ENCODE results near the gene GRID1.

The GRID1 gene

DNA sequence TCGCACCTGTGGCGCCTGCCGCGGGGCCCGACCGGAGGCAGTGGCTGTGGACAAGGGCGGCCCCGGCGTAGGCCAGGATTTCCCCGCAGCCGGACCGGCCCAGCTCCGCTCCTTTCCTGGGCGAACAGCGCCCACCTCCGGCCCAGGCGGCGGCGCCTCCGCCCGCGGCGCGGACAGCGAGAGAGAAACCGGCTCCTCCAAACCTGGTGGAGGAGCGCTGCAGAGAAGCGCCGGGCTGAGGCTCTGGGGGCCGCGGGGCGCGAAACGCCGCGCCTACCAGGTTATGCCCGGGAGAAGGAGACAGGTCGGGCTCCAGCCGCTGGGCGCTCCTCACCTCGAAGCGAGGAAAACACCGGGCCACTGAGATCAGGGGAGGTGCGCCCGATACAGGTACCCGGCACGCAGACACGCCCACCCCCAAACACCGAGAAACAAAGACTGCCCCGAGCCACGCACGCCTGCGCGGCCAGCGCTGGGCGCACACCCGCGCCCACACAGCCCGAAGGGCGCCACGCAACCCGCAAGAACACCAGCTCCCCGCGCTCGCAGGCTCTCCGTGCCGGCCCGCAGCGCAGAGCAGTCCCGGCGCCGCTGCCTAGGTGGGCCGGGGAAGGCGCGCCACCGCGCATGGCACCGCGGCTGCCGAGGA, 3.3 kb downstream of the GRID1 start:
- no peak overlapping the region for H3K9ac ChIP-seq (ENCODE audit: low read length)
- H3K9me2 ChIP-seq (ENCODE audit: low read depth, low read length), result no peaks in the 10 kb centered on the region
- H4K20me1 ChIP-seq (ENCODE audit: insufficient read depth, low read length), result no peaks in the 10 kb centered on the region
- H3K79me2 ChIP-seq (ENCODE audit: insufficient read depth, low read length), result no peaks in the 10 kb centered on the region
- no peaks in the 10 kb centered on the region for H3K36me3 ChIP-seq (ENCODE audit: insufficient read depth, low read length)
- TF ChIP-seq, protein P1, sequence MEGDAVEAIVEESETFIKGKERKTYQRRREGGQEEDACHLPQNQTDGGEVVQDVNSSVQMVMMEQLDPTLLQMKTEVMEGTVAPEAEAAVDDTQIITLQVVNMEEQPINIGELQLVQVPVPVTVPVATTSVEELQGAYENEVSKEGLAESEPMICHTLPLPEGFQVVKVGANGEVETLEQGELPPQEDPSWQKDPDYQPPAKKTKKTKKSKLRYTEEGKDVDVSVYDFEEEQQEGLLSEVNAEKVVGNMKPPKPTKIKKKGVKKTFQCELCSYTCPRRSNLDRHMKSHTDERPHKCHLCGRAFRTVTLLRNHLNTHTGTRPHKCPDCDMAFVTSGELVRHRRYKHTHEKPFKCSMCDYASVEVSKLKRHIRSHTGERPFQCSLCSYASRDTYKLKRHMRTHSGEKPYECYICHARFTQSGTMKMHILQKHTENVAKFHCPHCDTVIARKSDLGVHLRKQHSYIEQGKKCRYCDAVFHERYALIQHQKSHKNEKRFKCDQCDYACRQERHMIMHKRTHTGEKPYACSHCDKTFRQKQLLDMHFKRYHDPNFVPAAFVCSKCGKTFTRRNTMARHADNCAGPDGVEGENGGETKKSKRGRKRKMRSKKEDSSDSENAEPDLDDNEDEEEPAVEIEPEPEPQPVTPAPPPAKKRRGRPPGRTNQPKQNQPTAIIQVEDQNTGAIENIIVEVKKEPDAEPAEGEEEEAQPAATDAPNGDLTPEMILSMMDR (IDR thresholded peaks at IDR 0.05; ENCODE audit: low read length), result no peak
- no peak for TF ChIP-seq EZH2 (IDR thresholded peaks at IDR 0.05; ENCODE audit: borderline replicate concordance, low read length)
- H3K27me3 ChIP-seq (ENCODE audit: insufficient read depth, low read length), result peaks cover 3% of the 10 kb centered on the region; the same call in 1 of the 2 replicates
- no peaks in the 10 kb centered on the region for H3K4me1 ChIP-seq (ENCODE audit: insufficient read depth, low read length, severe bottlenecking)
- no peak overlapping the region for H2AFZ ChIP-seq (ENCODE audit: low read length)
- H3K27ac ChIP-seq (ENCODE audit: low read depth, low read length, poor library complexity, severe bottlenecking), result no peak overlapping the region
- H3K4me2 ChIP-seq (ENCODE audit: low read length), result no peak overlapping the region
- H3K9me3 ChIP-seq (ENCODE audit: low read length), result no peaks in the 10 kb centered on the region
- H3F3A ChIP-seq (ENCODE audit: insufficient read depth, low read length), result no peaks in the 10 kb centered on the region
- H3K4me3 ChIP-seq (ENCODE audit: low read depth, low read length, poor library complexity, severe bottlenecking), result no peak overlapping the region

DNA sequence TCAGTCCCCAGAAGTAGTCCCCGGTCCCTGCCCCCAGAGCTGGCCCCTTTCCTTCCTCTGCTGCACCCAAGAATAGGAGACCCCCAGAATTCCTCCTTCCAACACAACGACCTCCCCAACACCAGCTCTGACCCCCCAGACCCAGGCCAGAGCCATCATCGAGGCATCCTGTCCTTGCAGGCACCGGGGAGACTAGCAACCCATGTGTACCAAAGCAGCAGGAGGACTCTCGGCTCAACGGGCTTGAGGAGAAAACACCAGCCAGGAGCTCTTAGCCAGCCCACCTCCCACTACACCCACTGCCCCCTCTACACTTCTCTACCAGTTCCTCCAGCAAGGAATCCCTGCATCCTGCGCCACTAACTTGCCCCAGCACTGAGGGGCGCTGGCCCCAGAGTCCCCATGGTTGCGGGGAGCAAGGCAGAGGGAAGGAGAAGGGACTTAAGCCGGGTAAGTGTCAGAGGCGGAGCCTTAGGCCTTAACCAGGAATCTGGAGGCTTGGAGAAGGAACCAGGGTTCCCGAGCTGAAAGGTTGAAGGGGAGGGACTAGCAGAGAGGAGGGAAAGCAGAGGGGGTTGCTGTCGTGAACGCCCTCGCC, 3.9 kb downstream of the GRID1 start:
- no peak overlapping the region for H3K4me2 ChIP-seq (ENCODE audit: low read length)
- H3K4me1 ChIP-seq (ENCODE audit: insufficient read depth, low read length, severe bottlenecking), result no peaks in the 10 kb centered on the region
- H4K20me1 ChIP-seq (ENCODE audit: insufficient read depth, low read length), result no peaks in the 10 kb centered on the region
- no peak overlapping the region for H3K9ac ChIP-seq (ENCODE audit: low read length)
- H2AFZ ChIP-seq (ENCODE audit: low read length), result no peak overlapping the region
- no peak overlapping the region for H3K4me3 ChIP-seq (ENCODE audit: low read depth, low read length, poor library complexity, severe bottlenecking)
- TF ChIP-seq, protein P1 (IDR thresholded peaks at IDR 0.05; ENCODE audit: low read length), result no peak
- TF ChIP-seq EZH2 (IDR thresholded peaks at IDR 0.05; ENCODE audit: borderline replicate concordance, low read length), result no peak
- no peak overlapping the region for H3K27ac ChIP-seq (ENCODE audit: low read depth, low read length, poor library complexity, severe bottlenecking)
- H3K9me3 ChIP-seq (ENCODE audit: low read length), result no peaks in the 10 kb centered on the region
- H3K27me3 ChIP-seq (ENCODE audit: insufficient read depth, low read length), result 0 out of 2 replicates have a peak, but pooled peaks cover 3% of the 10 kb centered on the region
- H3K36me3 ChIP-seq (ENCODE audit: insufficient read depth, low read length), result no peaks in the 10 kb centered on the region
- no peaks in the 10 kb centered on the region for H3K9me2 ChIP-seq (ENCODE audit: low read depth, low read length)
- no peaks in the 10 kb centered on the region for H3K79me2 ChIP-seq (ENCODE audit: insufficient read depth, low read length)
- no peaks in the 10 kb centered on the region for H3F3A ChIP-seq (ENCODE audit: insufficient read depth, low read length)

DNA sequence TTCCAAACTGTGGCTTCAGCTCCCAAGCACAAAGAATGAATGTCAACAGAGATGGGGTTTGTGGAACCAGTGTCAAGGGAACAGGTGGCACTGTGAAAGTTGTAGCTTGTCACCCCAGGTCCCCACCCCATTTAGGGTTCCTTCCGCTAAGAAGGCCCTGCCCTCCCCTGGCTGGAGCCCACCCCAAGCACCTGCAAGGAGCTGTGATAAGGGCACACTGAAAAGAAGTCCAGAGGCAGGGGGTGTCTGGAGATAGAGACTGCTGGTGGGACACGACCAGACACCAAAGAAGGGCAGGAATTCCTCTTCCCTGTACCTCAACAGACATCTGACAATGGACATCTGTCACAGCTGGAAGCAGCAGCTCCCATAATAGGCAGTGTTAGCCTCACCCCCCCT, 4.5 kb downstream of the GRID1 start:
- no peak for TF ChIP-seq EZH2 (IDR thresholded peaks at IDR 0.05; ENCODE audit: borderline replicate concordance, low read length)
- TF ChIP-seq, protein P1 (IDR thresholded peaks at IDR 0.05; ENCODE audit: low read length), result no peak
- Histone ChIP-seq H3K79me2 (ENCODE audit: insufficient read depth, low read length) (no peaks in the 10 kb centered on the region), H3K9ac (ENCODE audit: low read length) (no peak overlapping the region), H3K9me2 (ENCODE audit: low read depth, low read length) (no peaks in the 10 kb centered on the region), H3K36me3 (ENCODE audit: insufficient read depth, low read length) (no peaks in the 10 kb centered on the region), H3K4me3 (ENCODE audit: low read depth, low read length, poor library complexity, severe bottlenecking) (no peak overlapping the region), H3K27me3 (ENCODE audit: insufficient read depth, low read length) (no peaks in the 10 kb centered on the region), H3K4me1 (ENCODE audit: insufficient read depth, low read length, severe bottlenecking) (no peaks in the 10 kb centered on the region), H3K9me3 (ENCODE audit: low read length) (no peaks in the 10 kb centered on the region), H3K27ac (ENCODE audit: low read depth, low read length, poor library complexity, severe bottlenecking) (no peak overlapping the region), H4K20me1 (ENCODE audit: insufficient read depth, low read length) (no peaks in the 10 kb centered on the region), H2AFZ (ENCODE audit: low read length) (no peak overlapping the region), H3F3A (ENCODE audit: insufficient read depth, low read length) (no peaks in the 10 kb centered on the region), H3K4me2 (ENCODE audit: low read length) (no peak overlapping the region)
